Hematopoietic multipotent progenitor cell treated with erythropoietin and hydrocortisone succinate and interleukin-3 and kit ligand, for 6 days (in vitro differentiated cells): ENCODE data around the gene PHF10.

Experiments used
- DNase-seq: peaks from one replicate; pipeline ENCODE4 v3.0.0-alpha.2; 2015

PHF10 gene

DNA sequence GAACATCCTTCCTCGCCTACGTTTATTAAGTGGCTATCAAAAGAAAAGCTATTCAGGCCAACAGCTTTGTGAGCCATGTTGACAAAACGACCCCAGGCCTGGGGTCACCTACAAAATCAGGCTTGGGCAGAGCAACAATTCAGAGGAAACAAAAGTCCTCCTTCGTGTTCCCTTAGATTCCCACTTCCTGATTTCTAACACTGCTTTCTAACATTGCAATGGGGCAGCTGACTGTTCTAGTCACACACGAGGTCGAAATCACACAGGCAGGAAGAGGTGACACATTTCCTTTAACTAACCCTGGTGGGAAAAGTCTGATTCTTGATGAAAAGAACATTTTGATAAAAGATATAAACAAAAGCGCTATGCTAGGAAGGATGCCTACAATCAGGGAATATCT, 54.4 kb downstream of the PHF10 start:
- DNase-seq = no peak

DNA sequence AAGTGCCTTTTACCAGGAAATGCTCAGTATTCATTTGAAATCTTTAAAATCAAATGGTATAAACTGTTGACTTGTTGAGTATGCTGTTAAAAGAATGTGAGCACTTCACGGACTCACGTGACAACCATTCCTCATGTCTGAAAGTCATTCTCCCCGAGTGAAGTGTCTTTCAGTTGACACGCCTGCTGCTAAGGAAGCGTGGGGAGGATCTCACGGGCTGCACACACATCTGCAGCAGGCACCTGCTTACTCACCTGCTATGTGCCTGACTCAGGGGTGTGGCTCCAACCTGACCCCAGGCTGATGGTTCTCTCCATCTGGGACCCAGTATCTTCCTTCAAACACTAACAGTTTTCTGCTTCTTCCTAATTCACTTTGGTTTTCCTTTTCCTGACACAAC, 55.2 kb downstream of the PHF10 start:
- DNase-seq = no peak

DNA sequence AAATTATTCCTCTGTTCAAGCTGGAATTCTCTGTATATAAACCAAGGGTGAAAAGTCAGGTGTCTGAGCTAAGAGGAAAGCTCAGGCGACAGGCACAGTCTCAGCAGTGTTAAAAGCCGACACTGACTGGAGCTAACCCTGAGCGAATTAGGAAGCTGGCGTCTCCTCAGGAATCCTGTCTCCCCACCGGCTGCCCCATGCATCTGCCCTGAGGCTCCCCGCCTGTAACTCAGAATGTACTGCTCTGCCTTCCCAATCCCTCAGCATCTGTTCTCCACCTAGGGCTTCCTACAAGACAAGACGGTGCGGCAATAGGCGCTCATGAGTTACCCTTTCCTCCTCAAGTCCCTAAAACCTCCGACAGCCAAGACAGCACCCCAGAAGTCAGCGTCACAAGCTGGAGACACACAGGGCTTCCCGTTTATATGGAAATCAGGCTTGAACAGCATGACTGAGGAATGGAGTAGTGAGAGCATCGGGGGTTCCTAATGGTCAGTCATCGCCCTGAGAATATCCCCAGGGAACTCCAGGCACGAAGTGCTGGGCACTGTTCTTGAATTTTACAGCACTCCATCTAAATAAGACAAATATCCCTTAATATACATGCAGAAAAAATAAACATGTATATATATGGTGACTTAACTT, 56.0 kb downstream of the PHF10 start:
- DNase-seq = no peak

DNA sequence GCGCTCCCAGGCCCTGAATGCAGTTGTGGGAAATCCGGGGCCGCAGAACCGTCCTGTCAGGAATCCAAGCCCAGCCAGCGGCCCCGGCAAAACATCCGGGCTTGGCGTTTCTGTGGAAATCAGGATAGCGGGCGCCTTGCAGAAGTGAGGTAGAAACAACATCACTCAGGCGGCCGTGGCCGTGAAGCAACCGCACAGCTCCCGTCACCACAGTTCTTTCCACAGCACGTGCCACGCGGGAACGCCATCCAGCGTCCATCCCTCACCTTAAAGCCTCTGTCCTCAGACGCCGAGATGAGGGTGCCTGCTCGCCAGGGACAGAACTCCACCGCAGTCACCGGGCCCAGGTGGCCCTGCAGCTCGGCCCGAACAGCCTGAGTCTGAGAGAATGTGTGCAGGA, 56.6 kb downstream of the PHF10 start:
- DNase-seq = no peak

DNA sequence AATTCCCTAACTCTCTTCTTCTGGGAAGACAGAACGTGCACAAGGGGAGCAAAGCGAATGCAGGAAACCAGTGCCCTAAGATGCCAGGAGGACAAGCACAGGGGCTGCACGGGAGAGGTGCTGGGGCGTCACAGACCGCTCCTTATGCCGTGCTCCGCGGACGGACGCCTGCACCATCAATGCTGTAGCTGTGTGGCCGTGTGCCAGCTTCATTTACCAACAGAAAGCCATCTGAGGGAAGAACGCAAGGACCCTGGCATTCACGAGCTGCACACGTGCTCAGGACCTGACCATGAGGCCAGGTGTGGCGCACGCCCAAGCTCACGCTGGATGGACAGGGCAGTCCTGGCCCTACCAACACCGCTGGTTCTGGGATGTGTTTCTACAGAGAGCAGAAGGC, 57.9 kb downstream of the PHF10 start:
- DNase-seq = no peak

DNA sequence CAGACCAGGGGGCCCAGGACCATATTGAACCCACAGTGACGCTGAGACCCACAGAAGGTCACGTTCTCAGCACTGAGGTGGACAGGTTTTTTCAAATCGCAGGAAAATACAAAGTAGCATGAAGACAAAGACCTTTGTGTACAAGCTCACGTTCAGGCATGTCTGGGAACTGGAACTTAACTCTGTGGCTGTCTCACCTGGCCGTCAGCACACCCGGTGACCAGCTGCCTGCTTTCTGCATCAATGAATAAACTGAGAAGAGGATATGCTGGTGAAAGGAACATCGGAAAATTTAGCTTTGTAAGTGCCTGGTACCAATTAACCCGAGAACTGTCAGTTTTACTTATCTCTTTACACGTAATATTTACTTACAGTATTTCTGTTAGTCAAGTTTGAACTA, 59.0 kb downstream of the PHF10 start:
- no peak for DNase-seq

DNA sequence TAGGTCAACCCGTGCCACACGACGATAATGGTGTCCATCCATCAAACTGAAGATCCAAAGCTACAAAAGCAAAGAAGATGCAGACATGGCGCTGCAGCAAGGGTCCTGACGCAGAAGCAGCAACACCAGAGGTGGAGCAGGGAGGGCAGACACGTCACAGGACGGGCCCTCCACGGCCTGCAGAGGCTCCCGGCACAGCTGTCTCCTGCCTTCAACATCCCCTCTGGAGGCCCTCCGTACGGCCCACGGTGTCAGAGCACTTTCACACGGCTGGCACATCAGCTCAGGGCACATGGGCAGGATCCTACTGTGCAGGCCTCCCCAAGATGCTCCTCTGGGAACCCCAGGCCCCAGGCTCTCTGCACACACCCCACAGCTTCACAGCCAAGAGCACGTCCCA, 60.1 kb downstream of the PHF10 start:
- no peak for DNase-seq

DNA sequence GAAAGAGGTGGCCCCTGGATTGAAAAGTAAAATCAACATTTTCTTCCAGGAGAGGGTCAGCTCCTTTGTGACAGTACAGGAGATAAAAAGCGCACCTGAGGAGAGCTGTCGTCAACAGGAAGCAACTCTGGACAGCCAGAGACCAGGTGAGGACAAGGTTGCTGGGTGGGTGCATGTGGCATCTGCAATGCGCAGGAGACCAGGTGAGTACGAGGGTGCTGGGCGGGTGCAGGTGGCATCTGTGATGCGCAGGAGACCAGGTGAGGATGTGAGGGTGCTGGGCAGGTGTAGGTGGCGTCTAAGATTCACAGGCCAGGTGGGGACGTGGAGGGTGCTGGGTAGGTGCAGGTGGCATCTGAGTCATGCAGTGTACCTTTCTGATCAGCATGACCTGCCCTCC, 60.8 kb downstream of the PHF10 start:
- no peak for DNase-seq

DNA sequence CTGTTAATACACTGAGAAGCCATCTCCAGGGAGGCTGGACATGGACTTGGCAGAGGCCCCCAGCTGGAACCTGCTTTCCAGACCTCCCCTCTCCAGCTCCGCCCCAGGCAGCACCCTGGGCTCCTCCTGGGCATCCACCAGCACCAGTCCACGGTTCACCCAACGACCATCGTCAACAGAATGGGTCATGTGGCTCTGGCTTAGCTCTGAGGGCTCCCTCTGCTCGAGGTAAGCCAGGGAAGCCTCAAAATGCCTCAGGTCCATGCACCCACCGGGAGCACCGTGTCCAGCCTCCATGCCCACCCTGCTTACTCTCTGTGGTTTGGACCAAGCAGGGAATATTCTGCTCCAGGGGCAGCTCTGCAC, 62.9 kb downstream of the PHF10 start:
- DNase-seq = no peak

DNA sequence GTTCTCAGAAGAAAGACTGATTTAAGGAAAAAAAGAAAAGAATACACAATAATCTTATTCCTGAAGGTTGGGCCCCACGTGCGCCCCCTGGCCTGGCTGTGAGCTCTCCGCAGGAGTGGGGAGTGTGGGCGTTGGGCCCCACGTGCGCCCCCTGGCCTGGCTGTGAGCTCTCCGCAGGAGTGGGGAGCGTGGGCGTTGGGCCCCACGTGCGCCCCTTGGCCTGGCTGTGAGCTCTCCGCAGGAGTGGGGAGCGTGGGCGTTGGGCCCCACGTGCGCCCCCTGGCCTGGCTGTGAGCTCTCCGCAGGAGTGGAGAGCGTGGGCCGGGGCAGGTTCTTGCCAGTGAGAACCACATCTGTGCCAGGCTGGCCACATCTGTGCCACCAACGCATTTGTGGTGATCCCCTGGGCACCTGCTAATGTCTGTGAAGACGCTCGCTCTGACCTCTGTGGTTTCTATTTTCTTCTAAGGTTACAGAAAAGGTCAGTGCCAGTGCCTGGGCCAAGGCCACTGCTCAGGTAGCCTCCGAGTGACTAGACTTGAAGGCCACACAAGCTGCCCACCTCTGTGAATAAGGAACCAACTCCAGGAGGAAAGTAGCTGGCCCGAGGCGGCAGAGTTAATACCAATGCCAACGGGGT, 63.4 kb downstream of the PHF10 start:
- no peak for DNase-seq

DNA sequence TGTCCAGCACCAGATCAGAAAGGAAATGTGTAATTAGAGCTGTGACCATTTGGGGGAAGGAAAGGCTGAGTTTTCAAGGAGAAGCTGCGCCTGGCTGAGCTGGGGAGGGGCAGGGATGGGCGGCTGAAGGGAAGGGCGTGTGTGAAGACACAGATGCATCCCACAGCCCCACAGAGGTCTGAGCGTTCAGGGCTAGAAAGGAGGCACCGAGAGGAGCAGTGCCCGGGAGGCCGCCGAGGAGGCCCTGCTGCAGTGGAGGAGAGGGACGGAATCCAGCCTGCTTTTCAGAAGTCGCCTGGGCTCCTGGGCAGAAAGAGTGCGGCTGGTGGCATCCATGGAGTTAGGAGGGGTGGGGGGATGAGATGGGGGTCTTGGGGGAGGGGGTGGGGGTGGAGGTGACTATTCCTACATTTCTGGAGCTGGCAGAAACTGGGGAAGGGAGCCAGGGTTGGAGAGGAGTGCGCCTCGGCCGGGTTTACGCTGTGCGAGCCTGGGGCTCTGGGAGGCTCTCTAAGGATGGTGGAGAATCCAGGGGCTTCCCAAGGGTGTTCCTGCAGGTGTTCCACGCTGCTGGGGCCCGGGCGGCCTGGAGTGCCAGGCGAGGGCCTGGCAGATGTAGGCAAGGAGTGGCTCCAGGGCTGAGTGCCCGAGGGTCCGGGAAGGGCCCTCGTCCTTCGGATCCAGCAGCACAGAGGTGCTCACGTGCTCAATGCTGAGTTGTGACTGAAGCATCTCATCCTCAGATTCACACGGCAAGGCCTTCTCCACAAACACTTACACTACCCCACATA, 64.3 kb downstream of the PHF10 start:
- DNase-seq = no peak

DNA sequence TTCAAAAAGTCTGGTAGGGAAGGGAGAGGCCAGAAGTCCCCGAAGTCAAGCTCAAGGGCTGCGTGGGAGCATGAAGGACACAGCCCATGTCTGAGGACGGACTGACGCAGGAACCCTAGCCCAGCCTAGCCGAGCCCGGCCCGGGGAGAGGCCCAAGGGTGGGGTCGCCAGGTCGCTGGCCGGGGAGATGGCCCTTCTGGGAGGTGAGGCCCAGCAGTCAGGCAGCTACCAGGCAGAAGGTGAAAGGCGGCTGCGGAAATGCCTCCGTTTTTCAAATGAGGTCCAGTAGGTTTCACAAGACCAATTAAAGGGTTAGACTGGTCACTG, 67.1 kb downstream of the PHF10 start:
- DNase-seq = no peak

DNA sequence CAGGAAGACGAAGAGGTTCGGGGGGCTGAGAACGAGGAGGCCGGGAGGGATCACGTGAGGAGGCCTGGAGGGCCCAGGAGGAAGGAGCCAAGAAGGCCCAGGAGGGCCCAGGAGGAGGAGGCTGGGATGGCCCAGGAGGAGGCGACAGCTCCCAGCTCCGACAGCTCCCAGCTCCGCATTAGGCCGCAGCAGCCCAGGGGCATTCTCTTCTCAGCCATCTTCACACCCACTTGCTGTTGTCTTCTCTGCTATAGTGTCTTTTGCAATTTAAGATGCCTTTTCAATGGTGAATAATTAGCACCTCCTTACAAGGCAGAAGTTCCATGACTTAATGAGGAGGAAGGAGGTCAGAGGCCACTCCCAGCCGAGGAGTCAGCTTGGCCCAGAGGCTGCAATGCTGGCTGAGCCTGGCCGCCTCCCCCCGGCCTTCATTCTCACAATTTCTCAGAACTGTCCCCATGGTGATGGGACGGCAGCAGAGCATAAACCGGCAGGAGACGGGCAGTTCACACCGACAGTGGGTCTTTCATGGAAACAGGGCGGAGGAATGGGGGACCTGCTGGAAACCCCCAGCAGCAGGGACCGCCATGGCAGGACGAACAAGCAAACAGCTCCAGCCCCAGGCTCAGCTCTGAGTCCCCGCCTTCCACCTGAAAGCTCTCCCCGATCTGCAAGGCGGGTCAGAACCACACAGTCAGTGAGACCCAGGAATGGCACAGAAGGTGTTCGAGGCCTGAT, 67.6 kb downstream of the PHF10 start:
- no peak for DNase-seq

DNA sequence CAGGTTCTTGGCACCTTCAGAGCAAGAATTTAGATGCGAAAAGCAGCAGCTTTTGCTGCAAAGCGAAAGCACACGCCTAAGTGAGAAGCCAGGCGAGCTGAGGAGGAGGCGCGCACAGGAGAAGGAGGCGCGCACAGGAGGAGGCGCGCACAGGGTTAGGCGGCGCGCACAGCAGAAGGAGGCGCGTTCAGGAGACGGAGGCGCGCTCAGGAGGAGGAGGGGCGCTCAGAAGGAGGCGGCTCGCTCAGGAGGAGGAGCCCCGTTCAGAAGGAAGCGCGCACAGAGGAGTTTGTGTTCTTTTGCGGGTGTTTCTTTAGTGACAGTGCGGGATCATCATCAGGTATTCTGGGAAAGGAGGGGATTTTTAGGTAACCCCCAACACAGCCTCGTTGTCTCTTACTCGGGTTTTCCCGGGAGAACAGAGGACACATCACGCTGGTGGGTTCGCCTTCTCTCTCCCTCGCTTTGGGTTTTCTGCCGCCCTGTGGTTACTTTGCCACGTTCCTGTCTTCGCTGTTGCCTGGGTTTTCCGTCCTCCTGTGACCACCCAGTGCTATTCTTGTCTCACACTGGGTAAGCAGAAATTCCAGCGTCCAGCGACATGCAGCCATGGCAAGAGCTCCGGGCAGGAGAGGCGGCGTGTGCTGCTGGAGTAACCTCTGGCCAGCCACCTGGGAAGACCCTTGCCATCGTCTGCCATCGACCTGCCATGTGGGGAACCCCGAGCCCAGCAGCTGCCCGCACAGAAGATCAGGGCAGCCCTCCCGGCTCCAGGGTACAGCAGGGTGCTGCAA, 69.5 kb downstream of the PHF10 start:
- DNase-seq = peak; percentile 31
